ENCODE data around the gene PRR11.

- TF ChIP-seq CTCF (IDR thresholded peaks at IDR 0.05; ENCODE audit: borderline replicate concordance, extremely low read depth, low read length, poor library complexity, severe bottlenecking) (no peak), EZH2 (IDR thresholded peaks at IDR 0.05; ENCODE audit: borderline replicate concordance, low read depth, low read length, severe bottlenecking) (no peak)
Measured at GRCh38 chr17:59149051-59149450, 6.5 kb upstream of the PRR11 start.

All from DND-41 (cell line).